ENCODE measurements around the gene FBH1. TPM values are rescaled to one million over a fixed set of nuclear protein-coding genes. Genes with fewer than 3 reads are reported as not detected.

FBH1 gene
- total and polyA plus RNA-seq, 2 experiments from 2014 or later, result 62.5 to 90.8 TPM

DNA sequence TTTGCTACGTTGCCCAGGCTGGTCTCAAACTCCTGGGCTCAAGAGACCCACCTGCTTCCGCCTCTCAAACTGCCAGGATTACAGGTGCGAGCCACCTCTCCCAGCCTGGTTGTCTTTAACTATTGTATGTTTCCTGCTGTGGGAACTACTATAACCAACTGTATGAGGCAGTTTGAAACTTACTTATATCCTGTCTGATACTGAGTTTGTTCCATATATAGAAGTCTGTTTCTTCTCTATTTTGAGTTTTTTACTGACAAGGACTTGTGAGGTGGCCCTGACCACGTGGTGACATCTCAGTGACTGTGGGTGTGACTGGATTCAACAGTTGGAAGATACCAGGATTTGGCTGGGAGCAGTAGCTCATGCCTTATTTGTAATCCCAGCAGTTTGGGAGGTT, 14.2 kb downstream of the FBH1 start:
- Mint-ChIP-seq H3K36me3 (ENCODE audit: low read depth) (peaks cover 27% of the 10 kb centered on the region), H3K4me3 (no peak overlapping the region), H3K4me1 (no peaks in the 10 kb centered on the region), H3K9me3 (no peaks in the 10 kb centered on the region), H3K27ac (no peak overlapping the region), H3K27me3 (ENCODE audit: insufficient read depth, low read depth, poor library complexity) (peaks cover 1% of the 10 kb centered on the region)
- Histone ChIP-seq H3K79me2 (replicated peaks; ENCODE audit: insufficient read depth) (peaks cover 55% of the 10 kb centered on the region), H3K4me1 (ENCODE audit: insufficient read depth) (no peaks in the 10 kb centered on the region), H3K36me3 (ENCODE audit: insufficient read depth) (peaks cover 2% of the 10 kb centered on the region), H2AFZ (no peak overlapping the region), H3K4me2 (no peak overlapping the region), H3K9me2 (ENCODE audit: insufficient read depth) (no peaks in the 10 kb centered on the region), H3K27ac (ENCODE audit: low read depth) (no peak overlapping the region), H4K20me1 (replicated peaks; ENCODE audit: insufficient read depth) (peaks cover 23% of the 10 kb centered on the region), H3F3A (replicated peaks; ENCODE audit: low read depth) (no peaks in the 10 kb centered on the region), H3K4me3 (no peak overlapping the region), H3K27me3 (ENCODE audit: insufficient read depth) (no peaks in the 10 kb centered on the region)
- TF ChIP-seq EZH2phosphoT487 (IDR thresholded peaks at IDR 0.05; ENCODE audit: unreplicated experiment) (no peak), ZNF331 (CRISPR knock-in tag; IDR thresholded peaks at IDR 0.05; ENCODE audit: low read depth) (no peak), JUNB (IDR thresholded peaks at IDR 0.05; ENCODE audit: unreplicated experiment) (no peak), NANOG (IDR thresholded peaks at IDR 0.05; ENCODE audit: borderline replicate concordance) (no peak)
- TF ChIP-seq, protein P1, sequence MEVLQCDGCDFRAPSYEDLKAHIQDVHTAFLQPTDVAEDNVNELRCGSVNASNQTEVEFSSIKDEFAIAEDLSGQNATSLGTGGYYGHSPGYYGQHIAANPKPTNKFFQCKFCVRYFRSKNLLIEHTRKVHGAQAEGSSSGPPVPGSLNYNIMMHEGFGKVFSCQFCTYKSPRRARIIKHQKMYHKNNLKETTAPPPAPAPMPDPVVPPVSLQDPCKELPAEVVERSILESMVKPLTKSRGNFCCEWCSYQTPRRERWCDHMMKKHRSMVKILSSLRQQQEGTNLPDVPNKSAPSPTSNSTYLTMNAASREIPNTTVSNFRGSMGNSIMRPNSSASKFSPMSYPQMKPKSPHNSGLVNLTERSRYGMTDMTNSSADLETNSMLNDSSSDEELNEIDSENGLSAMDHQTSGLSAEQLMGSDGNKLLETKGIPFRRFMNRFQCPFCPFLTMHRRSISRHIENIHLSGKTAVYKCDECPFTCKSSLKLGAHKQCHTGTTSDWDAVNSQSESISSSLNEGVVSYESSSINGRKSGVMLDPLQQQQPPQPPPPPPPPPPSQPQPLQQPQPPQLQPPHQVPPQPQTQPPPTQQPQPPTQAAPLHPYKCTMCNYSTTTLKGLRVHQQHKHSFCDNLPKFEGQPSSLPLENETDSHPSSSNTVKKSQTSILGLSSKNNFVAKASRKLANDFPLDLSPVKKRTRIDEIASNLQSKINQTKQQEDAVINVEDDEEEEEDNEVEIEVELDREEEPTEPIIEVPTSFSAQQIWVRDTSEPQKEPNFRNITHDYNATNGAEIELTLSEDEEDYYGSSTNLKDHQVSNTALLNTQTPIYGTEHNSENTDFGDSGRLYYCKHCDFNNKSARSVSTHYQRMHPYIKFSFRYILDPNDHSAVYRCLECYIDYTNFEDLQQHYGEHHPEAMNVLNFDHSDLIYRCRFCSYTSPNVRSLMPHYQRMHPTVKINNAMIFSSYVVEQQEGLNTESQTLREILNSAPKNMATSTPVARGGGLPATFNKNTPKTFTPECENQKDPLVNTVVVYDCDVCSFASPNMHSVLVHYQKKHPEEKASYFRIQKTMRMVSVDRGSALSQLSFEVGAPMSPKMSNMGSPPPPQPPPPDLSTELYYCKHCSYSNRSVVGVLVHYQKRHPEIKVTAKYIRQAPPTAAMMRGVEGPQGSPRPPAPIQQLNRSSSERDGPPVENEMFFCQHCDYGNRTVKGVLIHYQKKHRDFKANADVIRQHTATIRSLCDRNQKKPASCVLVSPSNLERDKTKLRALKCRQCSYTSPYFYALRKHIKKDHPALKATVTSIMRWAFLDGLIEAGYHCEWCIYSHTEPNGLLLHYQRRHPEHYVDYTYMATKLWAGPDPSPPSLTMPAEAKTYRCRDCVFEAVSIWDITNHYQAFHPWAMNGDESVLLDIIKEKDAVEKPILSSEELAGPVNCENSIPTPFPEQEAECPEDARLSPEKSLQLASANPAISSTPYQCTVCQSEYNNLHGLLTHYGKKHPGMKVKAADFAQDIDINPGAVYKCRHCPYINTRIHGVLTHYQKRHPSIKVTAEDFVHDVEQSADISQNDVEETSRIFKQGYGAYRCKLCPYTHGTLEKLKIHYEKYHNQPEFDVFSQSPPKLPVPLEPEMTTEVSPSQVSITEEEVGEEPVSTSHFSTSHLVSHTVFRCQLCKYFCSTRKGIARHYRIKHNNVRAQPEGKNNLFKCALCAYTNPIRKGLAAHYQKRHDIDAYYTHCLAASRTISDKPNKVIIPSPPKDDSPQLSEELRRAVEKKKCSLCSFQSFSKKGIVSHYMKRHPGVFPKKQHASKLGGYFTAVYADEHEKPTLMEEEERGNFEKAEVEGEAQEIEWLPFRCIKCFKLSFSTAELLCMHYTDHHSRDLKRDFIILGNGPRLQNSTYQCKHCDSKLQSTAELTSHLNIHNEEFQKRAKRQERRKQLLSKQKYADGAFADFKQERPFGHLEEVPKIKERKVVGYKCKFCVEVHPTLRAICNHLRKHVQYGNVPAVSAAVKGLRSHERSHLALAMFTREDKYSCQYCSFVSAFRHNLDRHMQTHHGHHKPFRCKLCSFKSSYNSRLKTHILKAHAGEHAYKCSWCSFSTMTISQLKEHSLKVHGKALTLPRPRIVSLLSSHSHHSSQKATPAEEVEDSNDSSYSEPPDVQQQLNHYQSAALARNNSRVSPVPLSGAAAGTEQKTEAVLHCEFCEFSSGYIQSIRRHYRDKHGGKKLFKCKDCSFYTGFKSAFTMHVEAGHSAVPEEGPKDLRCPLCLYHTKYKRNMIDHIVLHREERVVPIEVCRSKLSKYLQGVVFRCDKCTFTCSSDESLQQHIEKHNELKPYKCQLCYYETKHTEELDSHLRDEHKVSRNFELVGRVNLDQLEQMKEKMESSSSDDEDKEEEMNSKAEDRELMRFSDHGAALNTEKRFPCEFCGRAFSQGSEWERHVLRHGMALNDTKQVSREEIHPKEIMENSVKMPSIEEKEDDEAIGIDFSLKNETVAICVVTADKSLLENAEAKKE (CRISPR knock-in tag; IDR thresholded peaks at IDR 0.05), result no peak
- ATAC-seq (no peak), DNase-seq (ENCODE audit: low spot score) (no peak)

DNA sequence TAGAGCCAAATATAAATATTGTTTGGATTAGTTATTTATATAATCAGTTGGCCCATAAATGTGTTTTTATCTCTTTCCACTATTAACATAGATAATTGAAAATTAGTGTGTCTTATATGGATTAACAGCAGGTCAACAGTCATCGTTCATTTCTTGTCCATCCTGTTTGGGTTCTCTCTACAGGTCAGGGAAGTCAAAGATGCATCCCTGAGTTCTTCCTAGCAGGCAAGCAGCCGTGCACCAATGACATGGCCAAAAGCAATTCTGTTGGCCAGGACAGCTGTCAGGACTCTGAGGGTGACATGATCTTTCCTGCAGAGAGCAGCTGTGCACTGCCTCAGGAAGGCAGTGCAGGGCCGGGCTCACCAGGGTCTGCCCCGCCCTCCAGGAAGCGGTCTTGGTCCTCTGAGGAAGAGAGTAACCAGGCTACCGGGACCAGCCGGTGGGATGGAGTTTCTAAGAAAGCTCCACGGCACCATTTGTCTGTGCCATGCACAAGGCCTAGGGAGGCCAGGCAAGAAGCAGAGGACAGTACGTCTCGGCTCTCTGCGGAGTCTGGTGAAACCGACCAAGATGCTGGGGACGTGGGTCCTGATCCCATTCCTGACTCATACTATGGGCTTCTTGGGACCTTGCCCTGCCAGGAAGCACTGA, 15.9 kb downstream of the FBH1 start:
- no peaks in the 10 kb centered on the region for H3K9me2 ChIP-seq (ENCODE audit: insufficient read depth)
- no peak overlapping the region for H3K4me2 ChIP-seq
- H3F3A ChIP-seq (replicated peaks; ENCODE audit: low read depth), result no peaks in the 10 kb centered on the region
- H3K27me3 Mint-ChIP-seq (ENCODE audit: insufficient read depth, low read depth, poor library complexity), result peaks cover 1% of the 10 kb centered on the region
- ATAC-seq, result no peak
- H3K4me1 ChIP-seq (ENCODE audit: insufficient read depth), result no peaks in the 10 kb centered on the region
- no peak overlapping the region for H3K27ac Mint-ChIP-seq
- H3K36me3 ChIP-seq (ENCODE audit: insufficient read depth), result peaks cover 11% of the 10 kb centered on the region
- peaks cover 16% of the 10 kb centered on the region for H4K20me1 ChIP-seq (replicated peaks; ENCODE audit: insufficient read depth)
- no peaks in the 10 kb centered on the region for H3K4me1 Mint-ChIP-seq
- no peak overlapping the region for H2AFZ ChIP-seq
- H3K27ac ChIP-seq (ENCODE audit: low read depth), result no peak overlapping the region
- H3K36me3 Mint-ChIP-seq (ENCODE audit: low read depth), result peaks cover 39% of the 10 kb centered on the region
- H3K79me2 ChIP-seq (replicated peaks; ENCODE audit: insufficient read depth), result peaks cover 37% of the 10 kb centered on the region
- no peaks in the 10 kb centered on the region for H3K9me3 Mint-ChIP-seq
- no peak overlapping the region for H3K4me3 ChIP-seq
- H3K27me3 ChIP-seq (ENCODE audit: insufficient read depth), result no peaks in the 10 kb centered on the region
- DNase-seq (ENCODE audit: low spot score), result no peak
- H3K4me3 Mint-ChIP-seq, result no peak overlapping the region
- no peak for TF ChIP-seq ZNF114 (CRISPR knock-in tag; IDR thresholded peaks at IDR 0.05)
- TF ChIP-seq, protein P2, sequence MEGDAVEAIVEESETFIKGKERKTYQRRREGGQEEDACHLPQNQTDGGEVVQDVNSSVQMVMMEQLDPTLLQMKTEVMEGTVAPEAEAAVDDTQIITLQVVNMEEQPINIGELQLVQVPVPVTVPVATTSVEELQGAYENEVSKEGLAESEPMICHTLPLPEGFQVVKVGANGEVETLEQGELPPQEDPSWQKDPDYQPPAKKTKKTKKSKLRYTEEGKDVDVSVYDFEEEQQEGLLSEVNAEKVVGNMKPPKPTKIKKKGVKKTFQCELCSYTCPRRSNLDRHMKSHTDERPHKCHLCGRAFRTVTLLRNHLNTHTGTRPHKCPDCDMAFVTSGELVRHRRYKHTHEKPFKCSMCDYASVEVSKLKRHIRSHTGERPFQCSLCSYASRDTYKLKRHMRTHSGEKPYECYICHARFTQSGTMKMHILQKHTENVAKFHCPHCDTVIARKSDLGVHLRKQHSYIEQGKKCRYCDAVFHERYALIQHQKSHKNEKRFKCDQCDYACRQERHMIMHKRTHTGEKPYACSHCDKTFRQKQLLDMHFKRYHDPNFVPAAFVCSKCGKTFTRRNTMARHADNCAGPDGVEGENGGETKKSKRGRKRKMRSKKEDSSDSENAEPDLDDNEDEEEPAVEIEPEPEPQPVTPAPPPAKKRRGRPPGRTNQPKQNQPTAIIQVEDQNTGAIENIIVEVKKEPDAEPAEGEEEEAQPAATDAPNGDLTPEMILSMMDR (conservative IDR thresholded peaks at IDR 0.05; ENCODE audit: low read depth in 2 of 2), result no peak
- TF ChIP-seq, protein P3, sequence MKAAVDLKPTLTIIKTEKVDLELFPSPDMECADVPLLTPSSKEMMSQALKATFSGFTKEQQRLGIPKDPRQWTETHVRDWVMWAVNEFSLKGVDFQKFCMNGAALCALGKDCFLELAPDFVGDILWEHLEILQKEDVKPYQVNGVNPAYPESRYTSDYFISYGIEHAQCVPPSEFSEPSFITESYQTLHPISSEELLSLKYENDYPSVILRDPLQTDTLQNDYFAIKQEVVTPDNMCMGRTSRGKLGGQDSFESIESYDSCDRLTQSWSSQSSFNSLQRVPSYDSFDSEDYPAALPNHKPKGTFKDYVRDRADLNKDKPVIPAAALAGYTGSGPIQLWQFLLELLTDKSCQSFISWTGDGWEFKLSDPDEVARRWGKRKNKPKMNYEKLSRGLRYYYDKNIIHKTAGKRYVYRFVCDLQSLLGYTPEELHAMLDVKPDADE (IDR thresholded peaks at IDR 0.05), result no peak
